Stimulated activated memory B cell treated with anti-CD40 and anti-IgM and Interleukin-4, amounts not matched to agents 10 μg/mL and 1 μg/mL and 100 μg/mL, for 72 hours (primary cell): Measurements from ENCODE around the gene CELF4.

Experiments
- ATAC-seq: fragments of 150-1000 bp; cut with Tn5 transposase; 2 replicates; pipeline ENCODE4 v1.10.0; 2021
- H3K27ac Mint-ChIP-seq: one replicate; pipeline ENCODE4 v1.8.0; 2022; ENCODE audit warnings: mild to moderate bottlenecking, mixed read lengths
- H3K27me3 Mint-ChIP-seq: one replicate; pipeline ENCODE4 v1.8.0; 2022; ENCODE audit warnings: mixed read lengths
- H3K36me3 Mint-ChIP-seq: one replicate; pipeline ENCODE4 v1.8.0; 2022; ENCODE audit warnings: mixed read lengths
- H3K4me1 Mint-ChIP-seq: one replicate; pipeline ENCODE4 v1.8.0; 2022; ENCODE audit warnings: mixed read lengths
- H3K4me3 Mint-ChIP-seq: one replicate; pipeline ENCODE4 v1.8.0; 2022; ENCODE audit warnings: mild to moderate bottlenecking, moderate library complexity, mixed read lengths
- H3K9me3 Mint-ChIP-seq: one replicate; pipeline ENCODE4 v1.8.0; 2022; ENCODE audit warnings: mixed read lengths

Gene CELF4

DNA sequence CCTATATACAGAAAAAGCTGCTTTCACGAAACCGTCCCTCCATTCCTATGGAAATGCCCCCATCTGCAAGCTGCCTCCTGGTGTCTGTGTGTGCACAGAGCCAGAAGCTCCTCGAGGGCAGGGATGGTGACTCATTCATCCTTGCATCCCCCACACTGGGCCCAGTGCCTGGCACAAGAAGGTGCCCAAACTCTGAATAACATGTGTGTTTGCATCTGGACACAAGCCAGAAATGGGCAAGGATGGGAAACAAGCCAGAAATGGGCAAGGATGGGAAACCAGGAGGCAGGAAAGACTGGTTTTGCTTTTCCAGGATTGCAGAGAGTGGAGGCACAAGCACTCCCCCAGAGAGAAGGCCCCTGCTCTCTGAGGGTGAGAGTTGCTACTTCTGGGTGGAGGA lies 313.9 kb downstream of the CELF4 start:
- H3K27ac Mint-ChIP-seq: no peak overlapping the region
- ATAC-seq: no peak
- H3K4me3 Mint-ChIP-seq: no peak overlapping the region
- no peaks in the 10 kb centered on the region for H3K36me3 Mint-ChIP-seq
- peaks cover 7% of the 10 kb centered on the region for H3K4me1 Mint-ChIP-seq
- H3K27me3 Mint-ChIP-seq: peaks cover 74% of the 10 kb centered on the region
- no peaks in the 10 kb centered on the region for H3K9me3 Mint-ChIP-seq

DNA sequence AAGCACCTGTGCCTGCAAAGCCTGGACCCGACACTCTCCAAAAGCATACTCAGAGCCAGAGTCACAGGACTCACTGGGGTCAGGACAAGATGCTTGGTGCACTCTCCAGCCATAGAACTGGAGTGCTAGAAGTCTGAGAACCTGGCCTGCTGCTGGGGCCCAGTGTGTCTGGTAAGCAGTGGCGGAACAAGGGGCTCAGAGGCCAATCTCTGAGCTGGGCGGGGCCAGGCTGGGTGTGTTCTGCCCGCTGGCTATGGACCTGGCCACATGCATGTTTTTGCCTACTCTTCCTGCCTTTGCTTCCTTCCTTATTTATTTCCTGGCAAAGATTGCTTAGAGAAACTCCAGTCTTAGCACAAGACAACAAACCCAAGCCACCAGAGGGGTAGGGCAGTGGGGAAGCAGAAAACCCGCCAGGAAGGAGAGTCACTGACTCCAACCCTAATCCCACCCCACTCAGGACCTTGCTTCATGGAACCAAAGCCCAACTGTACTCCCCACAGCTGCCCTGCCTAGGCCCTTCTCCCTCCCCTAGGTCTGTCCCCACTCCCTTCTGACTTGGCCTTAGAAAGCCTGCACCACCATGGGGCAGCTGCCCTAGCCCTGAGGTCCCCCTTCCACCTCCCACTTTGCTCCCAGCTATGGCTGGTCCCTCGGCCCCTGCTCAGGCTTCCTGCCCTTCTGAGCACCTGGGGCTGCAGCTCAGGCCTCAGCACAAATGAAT lies 315.5 kb downstream of the CELF4 start:
- Mint-ChIP-seq H3K36me3 (no peaks in the 10 kb centered on the region), H3K4me1 (peaks cover 7% of the 10 kb centered on the region), H3K27me3 (peaks cover 62% of the 10 kb centered on the region), H3K27ac (no peak overlapping the region), H3K4me3 (no peak overlapping the region), H3K9me3 (no peaks in the 10 kb centered on the region)
- ATAC-seq: no peak

DNA sequence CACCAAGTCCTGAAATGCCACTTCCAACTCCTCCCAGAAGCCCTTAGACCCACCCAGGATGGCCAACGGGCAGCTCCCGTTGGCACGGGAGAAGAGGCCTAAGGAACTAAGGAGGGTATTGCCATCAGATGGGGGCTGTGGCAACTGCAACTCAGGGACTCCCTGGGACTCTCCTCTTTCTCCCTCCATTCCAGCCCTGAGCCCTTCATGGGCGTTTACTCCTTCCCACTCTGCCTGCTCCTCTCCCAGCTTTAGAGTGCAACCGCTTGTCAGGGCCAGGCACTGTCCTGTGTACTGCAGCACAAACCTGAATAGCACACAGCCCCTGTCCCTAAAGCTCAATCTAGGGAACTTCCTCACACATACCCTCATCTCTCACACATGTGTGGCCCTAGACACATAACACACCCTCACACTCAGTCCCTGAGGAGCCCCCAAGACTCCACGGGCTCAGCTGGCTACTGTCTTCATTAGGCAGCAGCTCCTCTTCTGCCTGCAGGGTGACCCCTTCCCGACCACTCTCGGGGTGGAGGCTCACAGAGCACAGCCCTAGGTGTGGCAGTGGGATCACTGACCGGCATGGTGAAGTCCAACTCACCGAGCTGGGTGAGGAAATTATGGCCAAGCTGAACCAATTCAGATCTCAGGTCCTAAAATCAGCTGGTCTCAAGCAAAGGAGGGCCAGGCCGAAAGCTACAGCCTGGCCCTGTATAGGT lies 316.3 kb downstream of the CELF4 start:
- Mint-ChIP-seq H3K27me3 (peaks cover 62% of the 10 kb centered on the region), H3K9me3 (no peaks in the 10 kb centered on the region), H3K4me1 (no peaks in the 10 kb centered on the region), H3K36me3 (no peaks in the 10 kb centered on the region), H3K27ac (no peak overlapping the region), H3K4me3 (no peak overlapping the region)
- ATAC-seq: no peak

DNA sequence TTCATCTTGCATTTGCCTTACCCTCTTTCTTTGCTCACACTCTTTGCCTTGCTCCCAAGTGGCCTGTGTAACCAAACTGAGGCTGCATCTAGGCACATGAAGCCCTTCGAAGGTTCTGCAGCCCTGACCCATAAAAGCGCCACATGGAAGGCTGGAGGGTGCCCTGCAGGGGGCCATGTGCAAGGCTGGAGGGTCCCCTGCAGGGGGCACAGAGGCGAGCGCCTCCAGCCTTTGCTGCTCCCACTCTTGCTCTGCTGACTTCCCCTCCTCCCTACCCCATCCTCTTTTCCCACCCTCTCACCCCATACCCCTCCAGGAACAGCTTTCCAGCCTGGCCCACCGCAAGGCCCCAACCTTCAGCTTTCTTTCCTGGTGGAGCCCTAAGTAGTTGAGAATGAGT lies 317.3 kb downstream of the CELF4 start:
- peaks cover 6% of the 10 kb centered on the region for H3K4me1 Mint-ChIP-seq
- peaks cover 72% of the 10 kb centered on the region for H3K27me3 Mint-ChIP-seq
- no peak overlapping the region for H3K4me3 Mint-ChIP-seq
- no peak overlapping the region for H3K27ac Mint-ChIP-seq
- no peaks in the 10 kb centered on the region for H3K9me3 Mint-ChIP-seq
- no peak for ATAC-seq
- H3K36me3 Mint-ChIP-seq: no peaks in the 10 kb centered on the region

DNA sequence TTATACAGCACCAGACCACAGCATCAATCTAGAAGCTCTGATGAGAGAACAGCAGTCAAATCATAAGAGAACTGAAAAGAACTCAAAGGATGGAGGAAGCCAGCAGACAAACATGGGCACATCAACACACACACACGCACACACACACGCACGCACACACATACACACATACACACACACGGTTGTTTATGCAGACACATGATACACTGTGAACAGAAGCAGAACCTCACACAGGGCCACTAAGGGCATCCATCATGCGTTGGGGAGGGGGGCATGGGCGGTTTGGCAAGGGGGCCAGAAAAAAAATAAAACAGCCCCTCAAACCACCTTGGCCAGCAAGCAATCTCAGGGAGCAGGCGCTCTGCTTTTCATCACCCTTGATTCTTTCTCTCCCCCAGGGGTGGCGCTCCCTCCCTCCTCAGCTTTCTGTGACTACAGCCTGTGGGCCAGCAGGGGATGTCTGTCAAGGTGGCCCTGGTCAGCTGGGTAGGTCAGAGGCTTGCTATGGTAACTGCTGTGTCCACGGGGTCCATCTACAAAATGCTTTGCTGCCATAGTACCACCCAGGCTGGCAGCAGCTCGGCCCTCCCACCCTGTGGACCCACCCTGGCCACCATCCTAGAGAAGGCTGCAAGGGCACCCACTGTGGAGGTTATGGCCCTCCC lies 318.0 kb downstream of the CELF4 start:
- Mint-ChIP-seq H3K36me3 (no peaks in the 10 kb centered on the region), H3K27me3 (peaks cover 72% of the 10 kb centered on the region), H3K4me1 (peaks cover 6% of the 10 kb centered on the region), H3K4me3 (no peak overlapping the region), H3K9me3 (no peaks in the 10 kb centered on the region), H3K27ac (no peak overlapping the region)
- no peak for ATAC-seq

DNA sequence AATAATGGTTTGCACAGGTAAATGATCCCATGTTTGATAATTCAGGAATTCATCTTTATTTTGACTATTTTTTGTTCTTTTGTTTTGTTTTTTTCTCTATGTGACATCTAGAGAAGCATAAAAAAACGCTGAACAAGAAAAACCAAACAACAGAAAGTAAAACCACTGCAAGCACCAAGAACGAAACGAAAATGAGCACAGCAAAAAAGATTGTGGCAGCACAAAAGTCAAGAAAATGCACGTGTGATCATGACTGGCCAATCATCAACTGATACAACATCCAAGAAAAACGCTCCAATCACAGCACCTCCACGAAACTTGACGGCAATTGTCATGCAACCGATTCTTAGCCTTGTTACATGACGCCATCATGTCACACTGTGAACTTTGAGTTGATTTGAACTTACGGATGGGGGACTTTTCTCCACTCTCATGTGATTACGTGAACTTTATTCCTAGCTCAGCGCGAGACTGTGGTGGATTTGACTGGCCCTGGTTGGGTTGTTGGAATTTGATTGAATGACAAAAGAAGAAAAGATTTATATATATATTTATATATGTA lies 318.7 kb downstream of the CELF4 start:
- no peaks in the 10 kb centered on the region for H3K9me3 Mint-ChIP-seq
- no peak overlapping the region for H3K4me3 Mint-ChIP-seq
- peaks cover 70% of the 10 kb centered on the region for H3K27me3 Mint-ChIP-seq
- ATAC-seq: no peak
- H3K4me1 Mint-ChIP-seq: peaks cover 6% of the 10 kb centered on the region
- no peak overlapping the region for H3K27ac Mint-ChIP-seq
- no peaks in the 10 kb centered on the region for H3K36me3 Mint-ChIP-seq

DNA sequence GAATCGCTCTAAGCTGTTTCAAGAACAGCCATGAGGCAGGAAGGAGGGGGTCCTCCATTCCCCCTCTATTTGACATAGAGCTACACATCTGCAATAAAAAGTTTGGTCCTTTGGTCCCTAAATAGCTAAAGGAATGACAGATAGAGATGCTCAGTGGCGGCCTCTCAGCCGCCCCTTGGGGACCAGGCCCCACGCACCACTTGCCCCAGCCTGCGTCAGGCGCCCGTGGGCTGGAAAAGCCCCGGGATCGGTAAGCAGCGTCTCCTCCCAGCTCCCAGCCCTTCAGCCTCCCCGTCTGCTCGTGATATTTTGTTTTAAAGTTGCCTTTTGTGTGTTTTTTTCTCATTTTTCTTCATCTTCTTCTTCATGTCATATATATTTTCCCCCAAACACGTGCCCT lies 321.0 kb downstream of the CELF4 start:
- no peak overlapping the region for H3K27ac Mint-ChIP-seq
- H3K4me1 Mint-ChIP-seq: peaks cover 6% of the 10 kb centered on the region
- H3K4me3 Mint-ChIP-seq: no peak overlapping the region

DNA sequence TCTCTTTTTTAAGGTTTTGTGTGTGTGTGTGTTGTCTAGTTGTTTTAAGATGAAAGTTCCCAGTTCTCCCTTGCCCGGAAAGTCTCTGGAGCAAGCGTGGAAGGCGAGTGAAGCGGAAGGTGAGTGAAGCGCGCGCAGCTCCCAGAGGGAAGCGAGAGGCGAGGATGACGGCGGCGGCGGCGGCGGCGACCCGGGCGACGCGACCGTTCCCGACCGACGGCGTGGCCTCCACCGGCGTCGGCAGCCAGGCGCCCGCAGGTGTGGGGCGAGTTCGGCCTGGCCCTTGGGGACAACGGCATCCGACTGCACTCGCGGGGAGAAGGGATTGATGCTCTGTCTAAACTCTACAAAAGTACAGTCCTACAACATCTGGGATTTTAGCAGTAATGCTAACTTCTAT lies 321.9 kb downstream of the CELF4 start:
- H3K4me1 Mint-ChIP-seq: peaks cover 6% of the 10 kb centered on the region
- peaks cover 39% of the 10 kb centered on the region for H3K27me3 Mint-ChIP-seq
- H3K36me3 Mint-ChIP-seq: no peaks in the 10 kb centered on the region
- H3K9me3 Mint-ChIP-seq: no peaks in the 10 kb centered on the region
- no peak overlapping the region for H3K27ac Mint-ChIP-seq
- ATAC-seq: no peak
- no peak overlapping the region for H3K4me3 Mint-ChIP-seq

More for the DNA sequence above, 321.0 kb downstream of the CELF4 start:
- H3K27me3 Mint-ChIP-seq: peaks cover 48% of the 10 kb centered on the region
- no peak for ATAC-seq
- H3K9me3 Mint-ChIP-seq: no peaks in the 10 kb centered on the region
- H3K36me3 Mint-ChIP-seq: no peaks in the 10 kb centered on the region

DNA sequence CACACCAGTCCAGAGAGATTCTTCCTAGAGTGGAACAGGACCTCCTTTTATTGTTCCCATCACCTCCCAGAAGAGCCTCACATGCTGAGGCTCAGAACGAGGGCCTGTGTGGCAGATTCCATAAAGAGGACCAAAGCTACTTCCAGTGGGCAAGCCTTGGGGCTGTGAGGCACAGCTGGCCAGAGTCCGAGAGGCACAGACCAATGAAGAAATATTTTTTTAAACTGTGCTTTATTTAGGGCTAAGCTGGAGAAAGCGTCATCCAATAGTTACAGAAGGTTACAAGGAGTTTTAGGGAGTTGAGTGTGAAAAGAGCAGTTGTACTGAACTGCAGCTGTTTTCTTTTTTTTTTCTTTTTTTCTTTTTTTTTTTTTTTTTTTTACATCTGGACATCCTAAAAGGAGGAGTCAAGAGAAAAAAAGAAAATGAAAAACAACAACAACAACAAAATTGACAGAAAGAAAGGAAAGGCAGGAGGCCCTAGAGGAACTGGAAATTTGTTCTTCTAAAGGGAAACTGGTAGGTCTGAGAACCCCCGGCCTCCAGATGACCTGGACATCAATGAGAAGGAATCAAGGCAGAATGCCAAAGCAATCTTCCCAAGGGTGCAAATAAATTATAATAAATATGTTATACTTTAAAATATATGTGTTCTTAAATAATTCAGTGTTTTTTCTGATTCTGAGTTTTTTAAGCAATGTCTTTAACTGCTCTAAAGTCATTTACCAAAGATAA lies 322.6 kb downstream of the CELF4 start:
- H3K36me3 Mint-ChIP-seq: no peaks in the 10 kb centered on the region
- ATAC-seq: no peak
- peaks cover 34% of the 10 kb centered on the region for H3K27me3 Mint-ChIP-seq

DNA sequence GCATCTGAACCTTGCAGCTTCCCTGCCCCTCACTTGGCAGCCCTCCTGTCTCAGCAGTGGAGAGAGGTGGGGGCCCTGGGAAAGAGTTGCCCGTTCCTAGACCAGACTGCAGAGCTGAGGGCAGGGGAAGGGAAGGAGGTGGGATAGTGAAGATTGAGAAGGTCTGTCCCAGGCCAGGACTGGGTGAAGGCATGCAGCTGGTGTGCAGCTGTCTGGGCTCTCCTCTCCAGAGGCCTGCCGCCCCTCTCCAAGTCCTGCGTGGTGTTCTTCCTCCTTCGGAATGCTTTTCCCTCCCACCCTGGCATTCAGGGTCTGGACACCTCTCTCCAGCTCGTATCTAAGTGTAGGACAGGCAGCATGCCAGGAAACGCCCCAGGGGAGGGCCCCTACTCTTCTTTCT lies 323.5 kb downstream of the CELF4 start:
- Mint-ChIP-seq H3K9me3 (no peaks in the 10 kb centered on the region), H3K4me3 (no peak overlapping the region), H3K27me3 (peaks cover 34% of the 10 kb centered on the region), H3K36me3 (no peaks in the 10 kb centered on the region), H3K4me1 (peaks cover 6% of the 10 kb centered on the region), H3K27ac (no peak overlapping the region)
- ATAC-seq: peak; percentile 40

More for the DNA sequence above, 322.6 kb downstream of the CELF4 start:
- Mint-ChIP-seq H3K4me3 (no peak overlapping the region), H3K4me1 (peaks cover 6% of the 10 kb centered on the region), H3K9me3 (no peaks in the 10 kb centered on the region), H3K27ac (no peak overlapping the region)

DNA sequence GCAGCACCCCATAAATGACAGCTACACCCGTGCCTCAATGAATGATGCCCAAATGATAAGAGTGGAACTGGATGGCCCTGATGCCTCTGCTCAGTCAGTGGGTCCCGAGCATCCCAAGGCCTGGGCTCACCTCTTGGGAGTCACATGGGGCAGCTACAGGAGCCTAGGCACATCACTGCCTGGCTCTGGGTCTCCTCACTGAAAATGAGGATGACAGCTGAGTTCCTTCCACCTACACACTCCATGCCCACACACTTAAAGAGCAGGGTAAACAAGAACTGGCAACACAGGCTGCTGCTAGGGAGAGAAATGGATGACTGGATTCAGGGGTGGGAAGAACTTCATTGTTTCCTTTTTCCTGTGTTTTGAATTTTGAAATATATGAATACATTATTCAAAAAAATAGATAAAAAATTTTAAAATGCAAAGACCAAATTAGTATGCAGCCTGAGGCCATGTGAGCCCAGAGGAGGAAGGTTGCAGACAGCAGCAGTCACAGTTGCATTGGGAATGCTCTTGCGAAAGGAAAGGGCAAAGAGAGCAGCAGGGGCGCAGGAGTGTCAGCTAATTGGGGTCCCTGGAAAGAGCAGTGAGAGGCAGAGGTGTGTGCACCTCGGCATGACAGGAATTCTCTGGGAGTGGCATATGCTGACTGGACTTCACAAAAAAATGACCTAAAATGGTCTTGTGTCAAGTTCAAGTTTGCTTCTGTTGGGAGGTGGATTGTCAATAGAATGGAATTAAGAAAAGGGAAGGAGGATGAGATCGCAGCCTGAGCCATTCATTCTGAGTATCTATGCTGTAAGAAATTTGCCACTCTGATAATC lies 327.1 kb downstream of the CELF4 start:
- Mint-ChIP-seq H3K27me3 (peaks cover 14% of the 10 kb centered on the region), H3K4me3 (no peak overlapping the region), H3K36me3 (peaks cover 5% of the 10 kb centered on the region), H3K27ac (no peak overlapping the region), H3K4me1 (peaks cover 2% of the 10 kb centered on the region), H3K9me3 (no peaks in the 10 kb centered on the region)
- ATAC-seq: no peak

DNA sequence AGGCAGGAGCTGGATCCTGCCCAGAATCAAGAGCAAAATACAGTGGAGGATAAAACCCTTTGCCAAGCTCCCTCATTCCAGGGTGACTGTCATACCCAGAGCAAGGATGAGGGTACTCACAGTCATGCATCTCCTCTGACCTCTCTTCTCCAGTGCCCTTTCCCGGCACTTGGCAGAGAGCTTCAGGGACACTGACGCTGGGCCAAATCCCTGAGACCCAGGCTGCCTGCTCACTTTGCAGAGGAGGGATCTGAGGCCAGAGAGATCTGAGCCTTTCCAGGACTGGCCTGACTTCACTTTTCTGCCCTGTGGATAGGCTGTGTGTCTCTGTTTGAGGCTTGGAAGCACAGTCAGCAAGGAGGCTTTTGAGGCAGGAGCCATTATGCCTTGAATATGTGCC lies 330.0 kb downstream of the CELF4 start:
- Mint-ChIP-seq H3K27ac (no peak overlapping the region), H3K9me3 (no peaks in the 10 kb centered on the region), H3K36me3 (peaks cover 6% of the 10 kb centered on the region), H3K27me3 (no peaks in the 10 kb centered on the region), H3K4me3 (no peak overlapping the region), H3K4me1 (no peaks in the 10 kb centered on the region)
- no peak for ATAC-seq

DNA sequence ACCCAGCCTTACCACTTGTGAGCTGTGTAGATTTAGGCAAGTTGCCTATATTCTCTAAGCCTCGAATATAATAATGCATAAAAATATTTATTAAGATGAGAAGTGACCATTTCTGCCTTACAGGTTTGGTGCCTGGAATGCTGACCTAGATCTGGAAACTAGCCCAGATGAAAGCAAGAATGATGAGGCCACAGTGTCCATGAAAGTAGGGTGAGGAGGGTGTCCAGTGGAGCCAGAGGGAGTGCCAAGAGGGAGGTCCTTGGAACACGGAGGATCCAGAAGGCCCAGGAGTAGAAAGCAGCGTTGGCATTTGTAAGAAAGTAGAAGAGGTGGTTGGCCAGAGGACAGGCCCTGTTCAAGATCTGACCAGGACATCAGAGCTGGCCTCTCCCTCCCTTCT lies 334.3 kb downstream of the CELF4 start:
- Mint-ChIP-seq H3K4me1 (peaks cover 6% of the 10 kb centered on the region), H3K27me3 (no peaks in the 10 kb centered on the region), H3K9me3 (no peaks in the 10 kb centered on the region), H3K27ac (no peak overlapping the region), H3K4me3 (no peak overlapping the region), H3K36me3 (peaks cover 8% of the 10 kb centered on the region)
- no peak for ATAC-seq

DNA sequence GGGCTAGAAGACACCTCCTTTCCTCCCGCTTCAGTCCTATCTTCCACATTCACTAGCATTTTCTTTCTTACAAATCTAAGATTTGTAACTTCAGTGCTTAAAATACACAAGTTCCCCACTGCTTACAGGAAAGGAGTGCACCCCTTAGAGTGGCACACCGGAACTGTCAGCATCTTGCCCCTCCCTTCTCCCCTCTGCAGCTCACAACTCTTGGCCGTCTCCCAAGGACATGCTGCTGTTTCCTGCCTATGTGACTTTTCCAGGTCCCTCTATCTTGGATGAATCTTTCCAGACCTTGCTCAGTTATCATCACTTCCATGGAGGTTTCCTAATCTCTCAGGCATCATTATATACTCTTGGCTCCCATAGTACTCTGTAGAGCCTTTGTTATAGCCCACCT lies 334.8 kb downstream of the CELF4 start:
- H3K27ac Mint-ChIP-seq: no peak overlapping the region
- peaks cover 13% of the 10 kb centered on the region for H3K36me3 Mint-ChIP-seq
- no peak overlapping the region for H3K4me3 Mint-ChIP-seq
- no peaks in the 10 kb centered on the region for H3K27me3 Mint-ChIP-seq
- no peaks in the 10 kb centered on the region for H3K9me3 Mint-ChIP-seq
- H3K4me1 Mint-ChIP-seq: peaks cover 11% of the 10 kb centered on the region
- no peak for ATAC-seq
